Neural progenitor cell (in vitro differentiated cells): ENCODE data around the gene ZNF618. TPM values are rescaled to one million over a fixed set of nuclear protein-coding genes. Genes with fewer than 3 reads are reported as not detected.

Source experiments
- DNase-seq: peaks from one replicate; pipeline ENCODE4 v3.0.0-alpha.2; 2016; ENCODE audit warnings: low spot score
- H2AFZ ChIP-seq: fragments of 200-600 bp; sonication (generic); replicated peaks from 2 replicates; pipeline ENCODE4 v1.6.1; 2016; ENCODE audit warnings: antibody characterized with exemption
- H3F3A ChIP-seq: fragments of 200-600 bp; sonication (generic); 2 replicates; pipeline ENCODE4 v1.6.1; 2016; ENCODE audit warnings: antibody characterized with exemption, low read depth
- H3K27ac ChIP-seq: fragments of 200-600 bp; sonication (generic); 2 replicates; pipeline ENCODE4 v1.5.1; 2016; ENCODE audit warnings: mild to moderate bottlenecking
- H3K27me3 ChIP-seq: fragments of 200-600 bp; sonication (generic); 2 replicates; pipeline ENCODE4 v1.6.1; 2016; ENCODE audit warnings: mild to moderate bottlenecking, moderate library complexity
- H3K36me3 ChIP-seq: fragments of 200-600 bp; sonication (generic); 2 replicates; pipeline ENCODE4 v1.5.1; 2016
- H3K4me1 ChIP-seq: fragments of 200-600 bp; sonication (generic); 2 replicates; pipeline ENCODE4 v1.6.1; 2016; ENCODE audit warnings: mixed run types
- H3K4me2 ChIP-seq: fragments of 200-600 bp; sonication (generic); 2 replicates; pipeline ENCODE4 v1.6.1; 2016
- H3K4me3 ChIP-seq: fragments of 200-600 bp; sonication (generic); 2 replicates; pipeline ENCODE4 v1.5.1; 2016
- H3K79me2 ChIP-seq: fragments of 200-600 bp; sonication (generic); 2 replicates; pipeline ENCODE4 v1.6.1; 2016; ENCODE audit warnings: low read depth
- H3K9ac ChIP-seq: fragments of 200-600 bp; sonication (generic); 2 replicates; pipeline ENCODE4 v1.6.1; 2016
- H3K9me3 ChIP-seq: fragments of 200-600 bp; sonication (generic); 2 replicates; pipeline ENCODE4 v1.5.1; 2016; ENCODE audit warnings: low read depth
- H4K20me1 ChIP-seq: fragments of 200-600 bp; sonication (generic); 2 replicates; pipeline ENCODE4 v1.6.1; 2016; ENCODE audit warnings: low read depth
- H3K27ac Mint-ChIP-seq: 3 replicates; pipeline ENCODE4 v1.8.0; 2021; ENCODE audit warnings: mixed read lengths
- H3K27me3 Mint-ChIP-seq: 2 replicates; pipeline ENCODE4 v1.8.0; 2022; ENCODE audit warnings: low read depth, mild to moderate bottlenecking, inconsistent platforms, moderate library complexity, mixed read lengths; ENCODE audit not compliant: insufficient read depth
- H3K36me3 Mint-ChIP-seq: 3 replicates; pipeline ENCODE4 v1.8.0; 2021; ENCODE audit warnings: mixed read lengths
- H3K4me1 Mint-ChIP-seq: 3 replicates; pipeline ENCODE4 v1.8.0; 2021; ENCODE audit warnings: mixed read lengths
- H3K4me3 Mint-ChIP-seq: 3 replicates; pipeline ENCODE4 v1.8.0; 2021; ENCODE audit warnings: mild to moderate bottlenecking, moderate library complexity, mixed read lengths
- H3K9me3 Mint-ChIP-seq: 3 replicates; pipeline ENCODE4 v1.8.0; 2020; ENCODE audit warnings: mixed read lengths
- EZH2 ChIP-seq: fragments of 200-600 bp; sonication (generic); IDR thresholded peaks from 2 replicates; pipeline ENCODE4 v1.6.1; 2017; ENCODE audit warnings: antibody characterized with exemption, mild to moderate bottlenecking, moderate library complexity
- EZH2phosphoT487 ChIP-seq: fragments of 200-600 bp; sonication (generic); IDR thresholded peaks from 2 replicates; pipeline ENCODE4 v1.6.1; 2017; ENCODE audit warnings: antibody characterized with exemption
- total RNA-seq: library from RNA; depleted of rRNA; stranded (reverse); fragments of >200 nt; gene quantifications from 2 replicates; pipeline ENCODE4 v1.2.3, GENCODE V29; 2015; ENCODE audit warnings: low replicate concordance
- TF ChIP-seq, protein P1 (sequence below): fragments of 200-600 bp; sonication (generic); IDR thresholded peaks from 2 replicates; pipeline ENCODE4 v1.5.1; 2017; ENCODE audit warnings: antibody characterized with exemption, mild to moderate bottlenecking

Gene ZNF618
- total RNA-seq, 1 donor from 2014 or later = 10.5 TPM

DNA sequence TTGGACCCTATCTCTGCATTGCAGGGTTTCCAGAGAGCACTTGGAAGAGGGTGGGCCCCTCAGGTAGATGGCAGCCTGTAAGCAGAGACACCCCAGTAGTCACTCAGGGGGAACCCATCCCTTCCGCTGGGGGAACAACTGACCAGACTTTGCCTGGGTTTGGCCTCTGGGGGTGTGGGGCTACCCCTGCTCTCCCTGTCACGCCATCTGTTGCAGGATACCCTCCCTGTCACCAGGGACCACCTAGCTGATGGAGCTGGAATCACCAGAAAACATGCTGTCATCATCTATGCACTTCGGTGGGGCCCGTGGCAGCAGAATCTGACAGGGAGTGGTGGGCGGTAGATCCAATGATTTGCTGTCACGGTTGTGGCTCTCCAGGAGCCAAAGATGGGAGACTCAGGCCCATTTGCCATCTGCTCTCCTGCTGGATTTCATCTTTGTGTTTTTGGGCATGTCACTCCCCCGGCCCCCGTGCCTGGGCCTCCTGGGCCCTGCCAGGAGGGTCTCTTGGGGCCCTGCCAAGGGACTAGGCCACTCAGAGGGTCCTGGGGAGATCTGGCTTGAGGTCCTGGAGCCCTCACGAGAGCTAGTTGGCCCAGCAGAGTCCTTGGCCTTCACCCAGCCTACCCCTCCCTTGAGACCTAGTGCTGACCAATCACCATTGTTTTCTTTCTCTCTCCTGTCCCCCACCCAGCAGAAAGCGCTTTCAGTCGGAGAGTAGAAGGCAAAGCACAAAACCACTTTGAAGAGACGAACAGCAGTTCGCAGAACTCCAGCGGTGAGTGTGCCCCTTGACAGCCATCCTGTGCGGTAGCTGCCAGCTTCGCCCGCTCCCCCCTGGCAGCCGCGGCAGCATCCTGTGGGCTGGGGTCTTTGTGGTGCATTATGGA, 156.1 kb downstream of the ZNF618 start:
- Histone ChIP-seq H3K27me3 (no peaks in the 10 kb centered on the region), H2AFZ (no peak overlapping the region), H3K27ac (no peak overlapping the region), H3K36me3 (no peaks in the 10 kb centered on the region), H3K79me2 (no peaks in the 10 kb centered on the region), H3K9me3 (no peaks in the 10 kb centered on the region), H3K4me2 (peak overlapping the region; percentile 22), H4K20me1 (peaks cover 23% of the 10 kb centered on the region), H3K9ac (no peak overlapping the region), H3F3A (peaks cover 11% of the 10 kb centered on the region), H3K4me3 (no peak overlapping the region), H3K4me1 (peaks cover 12% of the 10 kb centered on the region)
- Mint-ChIP-seq H3K4me1 (peaks cover 7% of the 10 kb centered on the region), H3K36me3 (peaks cover 30% of the 10 kb centered on the region), H3K4me3 (no peak overlapping the region), H3K9me3 (no peaks in the 10 kb centered on the region), H3K27ac (peak overlapping the region; percentile 23), H3K27me3 (no peaks in the 10 kb centered on the region)
- TF ChIP-seq EZH2 (no peak), EZH2phosphoT487 (no peak)
- TF ChIP-seq, protein P1, sequence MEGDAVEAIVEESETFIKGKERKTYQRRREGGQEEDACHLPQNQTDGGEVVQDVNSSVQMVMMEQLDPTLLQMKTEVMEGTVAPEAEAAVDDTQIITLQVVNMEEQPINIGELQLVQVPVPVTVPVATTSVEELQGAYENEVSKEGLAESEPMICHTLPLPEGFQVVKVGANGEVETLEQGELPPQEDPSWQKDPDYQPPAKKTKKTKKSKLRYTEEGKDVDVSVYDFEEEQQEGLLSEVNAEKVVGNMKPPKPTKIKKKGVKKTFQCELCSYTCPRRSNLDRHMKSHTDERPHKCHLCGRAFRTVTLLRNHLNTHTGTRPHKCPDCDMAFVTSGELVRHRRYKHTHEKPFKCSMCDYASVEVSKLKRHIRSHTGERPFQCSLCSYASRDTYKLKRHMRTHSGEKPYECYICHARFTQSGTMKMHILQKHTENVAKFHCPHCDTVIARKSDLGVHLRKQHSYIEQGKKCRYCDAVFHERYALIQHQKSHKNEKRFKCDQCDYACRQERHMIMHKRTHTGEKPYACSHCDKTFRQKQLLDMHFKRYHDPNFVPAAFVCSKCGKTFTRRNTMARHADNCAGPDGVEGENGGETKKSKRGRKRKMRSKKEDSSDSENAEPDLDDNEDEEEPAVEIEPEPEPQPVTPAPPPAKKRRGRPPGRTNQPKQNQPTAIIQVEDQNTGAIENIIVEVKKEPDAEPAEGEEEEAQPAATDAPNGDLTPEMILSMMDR = no peak
- no peak for DNase-seq

DNA sequence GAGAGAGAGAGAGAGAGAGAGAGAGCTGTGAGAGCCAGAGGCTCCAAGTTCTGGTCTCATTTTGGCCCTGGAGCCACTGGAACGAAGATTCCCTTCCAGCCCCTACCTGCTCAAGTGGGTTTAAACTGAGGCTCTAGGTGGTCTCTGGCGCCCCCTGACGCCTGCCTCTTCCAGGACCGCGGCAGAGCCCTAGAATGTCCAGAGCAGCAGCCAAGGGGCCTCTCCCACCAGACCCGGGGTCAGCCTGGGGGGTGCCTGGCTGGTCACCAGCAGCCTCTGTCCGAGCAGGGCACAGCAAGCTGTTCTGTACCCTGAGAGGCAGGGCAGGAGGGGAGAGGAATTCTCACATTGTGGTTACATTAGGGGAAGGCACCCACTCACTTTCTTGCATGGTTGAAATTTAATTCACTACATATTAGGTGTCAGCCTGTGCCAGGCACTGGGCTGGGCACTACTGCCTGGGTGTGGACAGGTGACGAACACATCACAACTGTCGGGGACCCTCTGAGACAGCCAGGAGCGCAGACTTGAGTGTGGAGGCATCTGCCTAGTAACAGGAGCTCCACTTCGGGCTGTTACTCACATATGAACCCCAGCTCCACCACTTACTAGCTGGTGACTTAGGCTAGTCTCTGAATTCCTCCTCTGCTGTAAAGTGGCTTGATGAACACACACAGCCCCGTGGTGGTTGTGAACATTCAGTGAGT, 157.4 kb downstream of the ZNF618 start:
- TF ChIP-seq EZH2 (no peak), EZH2phosphoT487 (no peak)
- TF ChIP-seq, protein P1 = peak; percentile 67
- Histone ChIP-seq H3F3A (peaks cover 25% of the 10 kb centered on the region), H3K79me2 (no peaks in the 10 kb centered on the region), H3K9ac (no peak overlapping the region), H3K4me2 (no peak overlapping the region), H3K4me1 (peaks cover 21% of the 10 kb centered on the region), H4K20me1 (peaks cover 34% of the 10 kb centered on the region), H2AFZ (no peak overlapping the region), H3K27ac (no peak overlapping the region), H3K27me3 (no peaks in the 10 kb centered on the region), H3K4me3 (no peak overlapping the region), H3K36me3 (no peaks in the 10 kb centered on the region), H3K9me3 (no peaks in the 10 kb centered on the region)
- H3K27me3 Mint-ChIP-seq = no peaks in the 10 kb centered on the region
- peak; percentile 61 for DNase-seq
- peaks cover 21% of the 10 kb centered on the region for H3K4me1 Mint-ChIP-seq
- peaks cover 31% of the 10 kb centered on the region for H3K36me3 Mint-ChIP-seq
- H3K4me3 Mint-ChIP-seq = no peak overlapping the region
- H3K27ac Mint-ChIP-seq = no peak overlapping the region
- no peaks in the 10 kb centered on the region for H3K9me3 Mint-ChIP-seq

DNA sequence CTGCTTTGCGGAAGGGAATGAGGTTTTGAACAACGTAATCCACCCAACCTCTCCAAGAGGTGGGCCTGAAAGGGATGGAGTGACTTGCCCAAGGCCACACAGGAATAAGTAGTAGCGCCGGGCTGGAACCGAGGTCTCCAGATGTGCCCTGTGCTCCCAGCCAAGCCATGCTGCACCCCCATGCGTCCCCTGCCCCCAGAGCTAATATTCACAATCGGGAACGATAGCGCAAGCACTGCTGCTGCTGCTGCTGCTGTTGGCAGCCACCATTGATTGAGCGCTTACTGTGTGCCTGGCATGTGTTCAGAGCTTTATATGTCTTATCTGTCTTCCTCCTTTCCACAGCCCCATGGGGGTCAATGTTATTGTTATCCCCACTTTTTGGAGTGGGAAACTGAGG, 158.1 kb downstream of the ZNF618 start:
- Histone ChIP-seq H3K4me2 (no peak overlapping the region), H2AFZ (no peak overlapping the region), H4K20me1 (peaks cover 40% of the 10 kb centered on the region), H3K27ac (no peak overlapping the region), H3K27me3 (no peaks in the 10 kb centered on the region), H3K4me1 (peaks cover 27% of the 10 kb centered on the region), H3F3A (peaks cover 31% of the 10 kb centered on the region), H3K9me3 (no peaks in the 10 kb centered on the region), H3K36me3 (no peaks in the 10 kb centered on the region), H3K9ac (no peak overlapping the region), H3K4me3 (no peak overlapping the region), H3K79me2 (no peaks in the 10 kb centered on the region)
- H3K27ac Mint-ChIP-seq = no peak overlapping the region
- no peak overlapping the region for H3K4me3 Mint-ChIP-seq
- H3K9me3 Mint-ChIP-seq = no peaks in the 10 kb centered on the region
- DNase-seq = no peak
- H3K27me3 Mint-ChIP-seq = no peaks in the 10 kb centered on the region
- no peak for TF ChIP-seq EZH2phosphoT487
- TF ChIP-seq, protein P1 = no peak
- peaks cover 28% of the 10 kb centered on the region for H3K36me3 Mint-ChIP-seq
- peaks cover 22% of the 10 kb centered on the region for H3K4me1 Mint-ChIP-seq
